Activated CD8-positive, alpha-beta memory T cell treated with anti-CD3 and anti-CD28 coated beads, Interleukin-2, amount 50 U/mL, for 48 hours (primary cell): ENCODE data around the gene SLC25A47.
"Not testable (repeated sequence)": the region's sequence is repeated elsewhere in the genome, so short reads cannot be mapped to it uniquely, and the experiment has no call there.

Experiments
- DNase-seq: peaks from one replicate; pipeline ENCODE4 v3.0.0-alpha.2; 2020

Gene SLC25A47

GRCh38 chr14:100306101-100306997, 16.8 kb upstream of the SLC25A47 start, which contains the start of gene SLC25A29:
Gene SLC25A29, minus strand, starts transcription at chr14:100306444. Its CDS starts 212 bp downstream, at chr14:100306232.
- peak; percentile 90 for DNase-seq

GRCh38 chr14:100306998-100307765, 16.0 kb upstream of the SLC25A47 start:
- no peak for DNase-seq

GRCh38 chr14:100307766-100308426, 15.2 kb upstream of the SLC25A47 start:
- DNase-seq: no peak

GRCh38 chr14:100308427-100308792, 14.7 kb upstream of the SLC25A47 start:
- not testable (repeated sequence) for DNase-seq

GRCh38 chr14:100309028-100309737, 14.0 kb upstream of the SLC25A47 start:
- DNase-seq: no peak

- not testable (repeated sequence) for DNase-seq
Measured at GRCh38 chr14:100312110-100312876, 10.8 kb upstream of the SLC25A47 start.

- no peak for DNase-seq
Measured at GRCh38 chr14:100312877-100313400, 10.2 kb upstream of the SLC25A47 start.

- DNase-seq: no peak
Measured at GRCh38 chr14:100313464-100314230, 9.5 kb upstream of the SLC25A47 start.

- no peak for DNase-seq
Measured at GRCh38 chr14:100314724-100315123, 8.4 kb upstream of the SLC25A47 start.

GRCh38 chr14:100317389-100317788, 5.8 kb upstream of the SLC25A47 start:
- no peak for DNase-seq

GRCh38 chr14:100317912-100318808, 5.0 kb upstream of the SLC25A47 start:
- DNase-seq: peak; percentile 90

- DNase-seq: no peak
Measured at GRCh38 chr14:100320157-100320856, 2.8 kb upstream of the SLC25A47 start.

GRCh38 chr14:100321473-100322137, 1.5 kb upstream of the SLC25A47 start:
- no peak for DNase-seq

- no peak for DNase-seq
Measured at GRCh38 chr14:100322138-100322957, 791 bp upstream of the SLC25A47 start.

- no peak for DNase-seq
Measured at GRCh38 chr14:100323942-100324307, 786 bp downstream of the SLC25A47 start.

GRCh38 chr14:100325231-100325632, 2.1 kb downstream of the SLC25A47 start:
- DNase-seq: no peak

GRCh38 chr14:100325958-100326357, 2.8 kb downstream of the SLC25A47 start:
- no peak for DNase-seq

- no peak for DNase-seq
Measured at GRCh38 chr14:100327128-100327527, 4.0 kb downstream of the SLC25A47 start.
